ENCODE measurements around the gene EDIL3.
A peak's percentile ranks its signal among the peaks of the same experiment; 100 is the strongest.

The EDIL3 gene

DNA sequence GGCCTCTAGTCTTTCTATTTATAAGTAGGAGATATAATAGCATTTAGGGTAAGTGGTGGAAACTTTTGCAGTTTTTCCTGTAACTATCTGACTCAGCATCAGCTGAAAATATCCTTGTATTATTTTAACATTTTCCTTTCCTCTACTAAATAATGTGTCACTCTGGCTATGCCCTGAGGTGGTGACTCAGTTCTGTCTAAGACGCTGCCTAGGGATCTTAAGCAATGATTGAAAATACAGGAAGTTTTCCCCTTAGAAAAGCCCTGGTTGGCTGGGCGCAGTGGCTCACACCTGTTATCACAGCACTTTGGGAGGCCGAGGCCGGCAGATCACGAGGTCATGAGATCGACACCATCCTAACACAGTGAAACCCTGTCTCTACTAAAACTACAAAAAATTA lies 9.3 kb upstream of the EDIL3 start:
- Histone ChIP-seq H3K27ac (ENCODE audit: low read depth, low read length) (no peak overlapping the region), H3K9ac (ENCODE audit: low read depth, low read length) (no peak overlapping the region), H3K9me3 (ENCODE audit: control insufficient read depth, insufficient read depth, low read length) (no peaks in the 10 kb centered on the region), H3K4me3 (ENCODE audit: low read depth, low read length) (no peak overlapping the region), H3K36me3 (ENCODE audit: control insufficient read depth, insufficient read depth, low read length) (peaks cover 7% of the 10 kb centered on the region; the same call in 1 of the 2 replicates), H3K27me3 (ENCODE audit: control insufficient read depth, insufficient read depth, low read length) (no peaks in the 10 kb centered on the region), H3K4me1 (ENCODE audit: control insufficient read depth, insufficient read depth, low read length) (no peaks in the 10 kb centered on the region)

DNA sequence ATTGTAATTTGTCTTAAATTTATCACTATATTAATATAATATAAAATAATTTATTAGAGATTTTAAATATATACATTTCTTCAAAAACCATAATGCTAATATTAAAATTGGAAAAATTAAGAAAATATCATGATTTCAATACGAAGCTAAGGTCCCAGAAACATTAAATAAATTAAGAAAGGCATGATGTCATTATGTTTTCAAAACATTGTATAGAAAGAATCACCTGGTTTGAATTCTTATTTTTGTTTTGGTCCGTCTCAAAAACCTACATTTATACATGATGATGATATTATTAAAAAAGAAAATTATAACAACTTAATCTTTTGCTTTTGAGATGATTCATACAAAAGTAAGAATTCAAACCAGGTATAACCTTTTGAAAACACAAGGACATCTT lies 8.2 kb upstream of the EDIL3 start:
- no peak overlapping the region for H3K9ac ChIP-seq (ENCODE audit: low read depth, low read length)
- H3K36me3 ChIP-seq (ENCODE audit: control insufficient read depth, insufficient read depth, low read length) = peaks cover 9% of the 10 kb centered on the region; the same call in 1 of the 2 replicates
- no peaks in the 10 kb centered on the region for H3K27me3 ChIP-seq (ENCODE audit: control insufficient read depth, insufficient read depth, low read length)
- no peak overlapping the region for H3K27ac ChIP-seq (ENCODE audit: low read depth, low read length)
- H3K9me3 ChIP-seq (ENCODE audit: control insufficient read depth, insufficient read depth, low read length) = no peaks in the 10 kb centered on the region
- no peak overlapping the region for H3K4me3 ChIP-seq (ENCODE audit: low read depth, low read length)
- no peaks in the 10 kb centered on the region for H3K4me1 ChIP-seq (ENCODE audit: control insufficient read depth, insufficient read depth, low read length)

DNA sequence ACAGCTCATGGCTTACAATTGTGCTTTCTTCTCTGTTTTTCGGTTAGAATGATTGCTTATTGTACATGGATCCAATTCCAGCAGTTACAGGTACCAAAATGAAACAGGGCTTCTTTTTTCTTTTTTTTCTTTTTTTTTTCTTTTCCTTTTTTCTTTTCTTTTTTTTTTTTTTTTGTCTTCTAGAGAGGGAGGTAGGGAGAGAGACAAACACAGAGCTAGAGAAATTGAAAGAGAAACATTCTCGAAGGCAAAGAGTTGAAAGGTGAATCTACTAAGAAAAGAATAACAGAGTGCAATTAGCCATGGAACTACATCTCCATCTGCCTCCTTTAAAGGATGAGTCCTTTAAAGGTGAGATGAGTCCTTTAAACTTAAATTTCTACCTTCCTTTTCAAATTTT lies 1.0 kb upstream of the EDIL3 start:
- H3K9ac ChIP-seq (ENCODE audit: low read depth, low read length) = no peak overlapping the region
- peaks cover 9% of the 10 kb centered on the region; the same call in 1 of the 2 replicates for H3K36me3 ChIP-seq (ENCODE audit: control insufficient read depth, insufficient read depth, low read length)
- no peaks in the 10 kb centered on the region for H3K27me3 ChIP-seq (ENCODE audit: control insufficient read depth, insufficient read depth, low read length)
- peak overlapping the region; percentile 85 for H3K4me3 ChIP-seq (ENCODE audit: low read depth, low read length)
- no peaks in the 10 kb centered on the region for H3K9me3 ChIP-seq (ENCODE audit: control insufficient read depth, insufficient read depth, low read length)
- H3K4me1 ChIP-seq (ENCODE audit: control insufficient read depth, insufficient read depth, low read length) = peaks cover 19% of the 10 kb centered on the region
- no peak overlapping the region for H3K27ac ChIP-seq (ENCODE audit: low read depth, low read length)

DNA sequence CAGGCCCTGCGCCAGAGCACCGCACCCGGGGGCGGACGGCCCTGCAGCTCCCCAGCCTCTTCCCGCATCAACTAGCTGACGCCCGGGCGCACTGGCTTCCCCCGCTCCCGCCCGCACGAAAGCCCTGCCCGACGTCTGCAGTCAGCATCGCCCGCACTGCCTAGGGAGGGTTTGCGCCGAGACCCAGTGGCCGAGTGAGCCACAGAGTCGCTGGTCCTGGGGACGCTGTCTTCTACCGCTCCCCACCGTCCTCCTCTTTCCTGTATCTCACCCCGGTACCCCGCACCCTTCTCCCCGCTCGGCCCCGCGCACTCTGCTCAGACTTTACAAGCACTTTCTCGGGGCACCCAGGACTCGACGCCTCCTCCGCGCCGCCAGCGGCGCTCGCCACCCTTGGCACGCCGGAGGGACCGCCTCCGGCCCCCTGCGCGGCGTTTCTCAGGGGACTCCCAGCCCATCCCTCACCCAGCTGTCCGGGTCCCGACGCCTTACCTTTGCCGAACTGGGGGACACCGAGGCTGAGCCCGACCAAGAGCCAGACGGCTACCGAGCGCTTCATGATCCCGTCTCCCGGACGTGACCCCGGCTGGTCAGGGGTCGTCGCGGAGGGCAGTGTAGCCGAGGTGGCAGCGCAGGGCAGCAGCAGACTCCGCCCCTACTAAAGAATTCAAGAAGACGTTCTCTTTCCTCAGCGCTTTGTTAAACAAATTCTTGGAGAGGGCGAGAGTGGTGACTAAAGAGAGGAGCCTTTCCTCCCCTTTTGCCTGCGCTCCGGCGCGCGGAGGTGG lies 670 bp downstream of the EDIL3 start:
- Histone ChIP-seq H3K4me1 (ENCODE audit: control insufficient read depth, insufficient read depth, low read length) (peaks cover 23% of the 10 kb centered on the region), H3K36me3 (ENCODE audit: control insufficient read depth, insufficient read depth, low read length) (peaks cover 3% of the 10 kb centered on the region; the same call in 1 of the 2 replicates), H3K9me3 (ENCODE audit: control insufficient read depth, insufficient read depth, low read length) (no peaks in the 10 kb centered on the region), H3K4me3 (ENCODE audit: low read depth, low read length) (peak overlapping the region; percentile 85), H3K9ac (ENCODE audit: low read depth, low read length) (peak overlapping the region; percentile 60), H3K27ac (ENCODE audit: low read depth, low read length) (peak overlapping the region; percentile 77), H3K27me3 (ENCODE audit: control insufficient read depth, insufficient read depth, low read length) (no peaks in the 10 kb centered on the region)

DNA sequence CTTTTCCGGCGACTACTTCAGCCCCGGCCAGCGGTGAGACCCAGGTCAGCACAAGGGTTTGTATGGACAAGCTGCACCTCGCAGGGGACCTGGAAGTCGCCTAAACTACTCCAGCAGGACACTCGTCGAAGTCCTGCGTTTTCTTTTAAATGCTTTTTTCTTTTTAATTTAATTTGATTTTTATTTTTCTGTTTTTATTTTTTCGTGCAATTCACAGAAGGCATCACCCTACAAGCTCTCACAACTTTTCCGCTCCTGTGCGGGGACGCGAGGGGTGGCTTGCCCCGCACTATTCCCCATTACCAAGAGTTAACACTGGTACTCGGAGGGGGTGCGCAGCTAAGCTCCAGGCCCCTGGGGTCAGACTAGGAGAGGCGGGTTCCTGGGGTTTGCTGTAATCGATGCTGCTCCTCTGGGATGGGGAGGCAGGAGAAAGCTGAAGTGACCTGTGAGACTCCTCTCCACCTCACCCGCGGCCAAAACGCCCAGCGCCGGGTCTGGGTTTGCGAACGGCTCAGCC lies 1.3 kb downstream of the EDIL3 start:
- H3K9ac ChIP-seq (ENCODE audit: low read depth, low read length) = peak overlapping the region; percentile 64
- peaks cover 23% of the 10 kb centered on the region for H3K4me1 ChIP-seq (ENCODE audit: control insufficient read depth, insufficient read depth, low read length)
- H3K27me3 ChIP-seq (ENCODE audit: control insufficient read depth, insufficient read depth, low read length) = no peaks in the 10 kb centered on the region
- no peaks in the 10 kb centered on the region for H3K9me3 ChIP-seq (ENCODE audit: control insufficient read depth, insufficient read depth, low read length)
- peak overlapping the region; percentile 85 for H3K4me3 ChIP-seq (ENCODE audit: low read depth, low read length)
- no peak overlapping the region for H3K27ac ChIP-seq (ENCODE audit: low read depth, low read length)
- H3K36me3 ChIP-seq (ENCODE audit: control insufficient read depth, insufficient read depth, low read length) = no peaks in the 10 kb centered on the region

DNA sequence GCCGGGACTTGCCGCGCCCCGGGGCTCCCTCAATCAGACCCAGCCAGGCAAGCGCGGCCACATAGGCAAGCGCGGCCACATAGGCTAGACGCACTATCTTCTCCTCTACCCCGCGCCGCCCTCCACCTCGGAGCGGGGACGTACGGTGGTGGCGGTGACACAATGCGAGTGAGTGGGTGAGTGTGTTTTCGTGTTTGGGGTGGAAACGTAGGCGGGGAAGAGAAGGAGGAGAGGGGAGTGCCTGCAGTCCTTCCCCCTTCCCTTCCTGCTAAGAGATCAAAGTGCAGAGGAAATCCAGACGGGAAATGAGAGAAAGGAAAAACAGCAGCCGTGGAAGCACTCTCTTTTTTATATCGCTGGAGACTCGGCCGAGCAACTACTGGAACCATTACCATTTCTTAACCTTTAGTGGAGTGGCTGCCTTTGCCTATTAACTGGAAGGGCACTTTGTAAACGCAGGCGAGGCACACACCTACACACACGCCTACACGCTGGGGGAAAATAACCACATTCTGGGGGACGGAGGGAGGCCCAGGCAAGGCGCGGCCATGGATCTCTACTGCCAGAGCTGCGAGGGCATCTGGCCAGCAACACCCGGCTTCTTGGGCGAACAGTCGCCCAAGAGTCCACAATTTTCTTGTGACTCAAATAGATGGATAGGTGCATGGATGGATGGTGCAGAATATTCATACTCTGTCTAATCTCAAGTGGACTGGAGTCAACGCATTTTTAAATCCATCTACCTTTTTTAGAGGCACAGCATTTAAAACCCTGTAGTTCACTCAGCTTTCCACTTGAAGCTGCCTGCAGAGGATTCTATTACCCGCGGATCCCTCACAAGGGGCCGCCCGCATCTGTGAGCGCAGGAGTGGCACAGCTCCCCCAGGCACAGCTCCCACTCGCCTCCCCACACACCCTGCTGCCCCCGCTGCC lies 2.1 kb downstream of the EDIL3 start:
- Histone ChIP-seq H3K27me3 (ENCODE audit: control insufficient read depth, insufficient read depth, low read length) (no peaks in the 10 kb centered on the region), H3K4me3 (ENCODE audit: low read depth, low read length) (peak overlapping the region; percentile 85), H3K36me3 (ENCODE audit: control insufficient read depth, insufficient read depth, low read length) (no peaks in the 10 kb centered on the region), H3K27ac (ENCODE audit: low read depth, low read length) (peak overlapping the region; percentile 70), H3K9ac (ENCODE audit: low read depth, low read length) (peak overlapping the region; percentile 64), H3K9me3 (ENCODE audit: control insufficient read depth, insufficient read depth, low read length) (no peaks in the 10 kb centered on the region), H3K4me1 (ENCODE audit: control insufficient read depth, insufficient read depth, low read length) (peaks cover 23% of the 10 kb centered on the region)

DNA sequence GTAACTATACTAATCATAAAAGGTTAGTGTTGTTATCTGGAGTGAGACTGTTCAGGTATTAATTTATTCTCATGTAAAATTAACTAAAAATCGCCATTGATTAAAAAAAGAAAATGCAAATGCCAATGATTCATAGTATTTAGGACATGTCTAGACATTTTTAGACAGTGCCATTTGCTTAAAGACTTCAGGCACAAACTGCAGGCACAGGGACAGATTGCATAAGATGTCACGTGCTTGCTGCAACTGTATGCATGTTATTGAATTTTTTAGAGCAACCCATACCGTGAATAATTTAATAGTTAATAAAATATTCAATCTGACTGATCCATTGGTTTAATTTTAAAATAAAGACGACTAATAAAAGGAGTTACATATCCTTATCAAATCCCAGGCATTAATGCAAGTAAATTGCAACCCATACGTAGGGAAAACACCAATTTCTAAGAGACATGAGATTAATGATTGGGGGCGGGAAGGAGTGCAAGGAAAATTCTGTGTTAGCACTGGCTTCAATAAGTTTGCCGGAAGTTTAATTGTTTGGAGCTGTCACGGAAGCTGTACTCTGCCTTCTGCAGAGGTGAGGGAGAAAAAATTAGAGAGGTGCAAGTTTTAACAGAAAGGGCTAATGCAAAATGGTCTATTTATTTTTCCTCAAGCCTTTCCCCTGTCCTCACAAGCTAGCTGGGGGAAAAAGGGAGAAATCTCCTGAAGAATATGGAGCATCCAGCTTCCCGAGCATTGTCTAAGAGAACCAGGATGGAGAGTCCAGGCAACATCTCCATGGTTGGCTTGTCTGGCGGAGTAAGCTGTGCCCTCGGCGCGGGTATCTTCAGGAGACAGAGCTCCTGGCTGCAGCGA lies 2.9 kb downstream of the EDIL3 start:
- Histone ChIP-seq H3K4me1 (ENCODE audit: control insufficient read depth, insufficient read depth, low read length) (peaks cover 23% of the 10 kb centered on the region), H3K27ac (ENCODE audit: low read depth, low read length) (peak overlapping the region; percentile 70), H3K9me3 (ENCODE audit: control insufficient read depth, insufficient read depth, low read length) (no peaks in the 10 kb centered on the region), H3K27me3 (ENCODE audit: control insufficient read depth, insufficient read depth, low read length) (no peaks in the 10 kb centered on the region), H3K9ac (ENCODE audit: low read depth, low read length) (peak overlapping the region; percentile 64), H3K4me3 (ENCODE audit: low read depth, low read length) (peak overlapping the region; percentile 85), H3K36me3 (ENCODE audit: control insufficient read depth, insufficient read depth, low read length) (no peaks in the 10 kb centered on the region)

DNA sequence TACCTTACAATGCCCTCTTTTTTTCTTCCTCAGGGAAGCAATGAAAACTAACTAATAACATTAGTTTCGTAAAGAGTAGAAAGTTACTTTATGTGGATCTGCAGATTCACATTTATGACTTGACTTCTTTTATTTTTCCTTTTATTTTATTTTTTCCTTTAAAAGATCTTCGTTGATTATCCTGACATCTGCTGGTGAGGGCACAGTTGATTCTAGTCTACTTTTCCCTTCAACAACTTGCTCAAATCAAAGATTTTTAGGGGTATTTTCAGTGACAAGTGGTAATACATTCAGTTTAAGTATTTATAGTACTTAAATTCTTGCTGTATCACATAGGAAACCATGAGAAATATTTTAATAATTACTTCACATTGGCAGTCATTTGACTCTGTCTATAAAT lies 4.9 kb downstream of the EDIL3 start:
- no peak overlapping the region for H3K9ac ChIP-seq (ENCODE audit: low read depth, low read length)
- no peak overlapping the region for H3K27ac ChIP-seq (ENCODE audit: low read depth, low read length)
- H3K27me3 ChIP-seq (ENCODE audit: control insufficient read depth, insufficient read depth, low read length) = no peaks in the 10 kb centered on the region
- no peaks in the 10 kb centered on the region for H3K36me3 ChIP-seq (ENCODE audit: control insufficient read depth, insufficient read depth, low read length)
- H3K4me1 ChIP-seq (ENCODE audit: control insufficient read depth, insufficient read depth, low read length) = peaks cover 17% of the 10 kb centered on the region
- H3K9me3 ChIP-seq (ENCODE audit: control insufficient read depth, insufficient read depth, low read length) = no peaks in the 10 kb centered on the region
- no peak overlapping the region for H3K4me3 ChIP-seq (ENCODE audit: low read depth, low read length)

DNA sequence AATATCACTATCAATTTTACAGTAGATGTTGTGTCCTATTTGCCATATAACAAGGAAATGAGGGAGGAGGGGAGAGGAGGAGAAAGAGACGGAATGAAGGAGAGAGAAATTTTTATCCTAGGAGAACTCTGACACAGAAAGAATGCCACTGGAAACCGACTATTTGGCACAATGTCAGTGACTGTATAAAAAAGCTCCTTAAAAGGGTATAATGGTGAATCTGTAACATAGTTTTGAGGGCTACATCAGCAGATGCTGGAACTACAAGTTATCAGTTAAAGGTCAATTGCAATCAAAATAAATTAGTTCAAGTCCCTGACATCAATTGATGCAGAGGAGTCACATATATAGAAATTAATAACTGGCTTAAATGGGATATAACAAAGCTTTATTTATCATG lies 5.7 kb downstream of the EDIL3 start:
- Histone ChIP-seq H3K4me1 (ENCODE audit: control insufficient read depth, insufficient read depth, low read length) (peaks cover 17% of the 10 kb centered on the region), H3K4me3 (ENCODE audit: low read depth, low read length) (no peak overlapping the region), H3K36me3 (ENCODE audit: control insufficient read depth, insufficient read depth, low read length) (no peaks in the 10 kb centered on the region), H3K27ac (ENCODE audit: low read depth, low read length) (no peak overlapping the region), H3K9me3 (ENCODE audit: control insufficient read depth, insufficient read depth, low read length) (no peaks in the 10 kb centered on the region), H3K27me3 (ENCODE audit: control insufficient read depth, insufficient read depth, low read length) (no peaks in the 10 kb centered on the region), H3K9ac (ENCODE audit: low read depth, low read length) (no peak overlapping the region)

DNA sequence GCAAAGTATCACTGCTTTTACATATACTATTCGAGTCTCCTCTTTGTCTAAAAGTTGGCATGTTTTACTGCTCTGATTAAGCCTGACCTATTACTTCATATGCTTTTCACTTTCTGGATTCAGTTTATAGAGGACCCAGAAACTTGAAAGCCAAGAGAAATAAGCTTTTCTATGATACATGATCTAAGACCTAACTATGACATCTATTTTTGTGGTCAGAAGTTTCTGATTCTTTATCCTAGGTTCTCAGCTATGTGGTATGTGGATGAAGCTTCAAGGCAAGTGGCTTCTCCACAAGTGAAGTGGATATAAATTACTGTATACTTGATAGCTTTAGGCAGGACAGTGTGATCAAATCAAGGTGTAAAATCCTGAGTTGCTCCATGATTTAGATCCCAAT lies 6.3 kb downstream of the EDIL3 start:
- Histone ChIP-seq H3K9ac (ENCODE audit: low read depth, low read length) (no peak overlapping the region), H3K27me3 (ENCODE audit: control insufficient read depth, insufficient read depth, low read length) (no peaks in the 10 kb centered on the region), H3K36me3 (ENCODE audit: control insufficient read depth, insufficient read depth, low read length) (no peaks in the 10 kb centered on the region), H3K4me1 (ENCODE audit: control insufficient read depth, insufficient read depth, low read length) (peaks cover 17% of the 10 kb centered on the region), H3K4me3 (ENCODE audit: low read depth, low read length) (no peak overlapping the region), H3K9me3 (ENCODE audit: control insufficient read depth, insufficient read depth, low read length) (no peaks in the 10 kb centered on the region), H3K27ac (ENCODE audit: low read depth, low read length) (no peak overlapping the region)
